ENCODE results near the gene TTLL6. TPM values are rescaled to one million over a fixed set of nuclear protein-coding genes. Genes with fewer than 3 reads are reported as not detected.
A peak's percentile ranks its signal among the peaks of the same experiment; 100 is the strongest.
"Not testable (repeated sequence)": the region's sequence is repeated elsewhere in the genome, so short reads cannot be mapped to it uniquely, and the experiment has no call there.

Gene TTLL6
- total and polyA plus RNA-seq, 9 of the 15 experiments (the other 6 are each of a cell fraction or from before 2014, with no cell fraction given) = 0.05 TPM; not detected in 8

DNA sequence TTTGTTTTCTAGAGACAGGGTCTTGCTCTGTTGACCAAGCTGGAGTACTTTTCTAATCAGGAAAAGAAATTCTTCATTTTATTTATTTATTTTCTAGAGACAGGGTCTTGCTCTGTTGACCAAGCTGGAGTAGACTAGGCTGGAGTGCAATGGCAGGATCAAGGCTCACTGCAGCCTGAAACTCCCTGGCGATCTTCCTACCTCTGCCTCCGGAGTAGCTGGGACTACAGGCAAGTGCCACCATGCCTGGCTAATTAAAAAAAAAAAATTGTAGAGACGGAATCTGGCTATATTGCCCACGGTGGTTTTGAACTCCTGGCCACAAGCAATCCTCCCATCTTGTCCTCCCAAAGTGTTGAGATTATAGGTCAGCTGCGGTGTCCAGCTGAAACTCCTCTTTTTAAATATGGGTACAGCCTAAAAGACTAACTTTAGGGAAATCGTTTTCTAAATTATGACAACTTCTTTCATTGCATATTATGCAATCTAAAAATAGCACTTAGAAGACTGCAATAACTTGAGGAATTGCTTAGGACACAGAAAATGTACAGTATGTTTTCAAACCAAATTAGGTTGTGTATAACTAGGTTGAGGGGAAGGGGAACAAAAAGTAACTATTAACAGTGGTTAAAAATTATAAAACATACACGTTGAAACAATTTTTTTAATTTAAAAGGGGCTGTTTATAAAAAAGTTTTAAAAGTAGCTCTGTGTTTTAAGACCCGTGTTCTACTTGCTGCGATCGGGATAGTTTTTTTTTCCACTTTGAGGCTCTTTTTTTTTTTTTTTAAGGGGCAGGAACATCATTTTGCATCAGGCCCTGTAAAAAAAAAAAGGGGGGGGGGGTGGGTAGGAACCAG lies 99.4 kb downstream of the TTLL6 start (continued):
- TF ChIP-seq CBX2 (IDR thresholded peaks at IDR 0.05; ENCODE audit: insufficient read depth, low read length, poor library complexity, severe bottlenecking) = peak; percentile 94
- TF ChIP-seq, protein P1, sequence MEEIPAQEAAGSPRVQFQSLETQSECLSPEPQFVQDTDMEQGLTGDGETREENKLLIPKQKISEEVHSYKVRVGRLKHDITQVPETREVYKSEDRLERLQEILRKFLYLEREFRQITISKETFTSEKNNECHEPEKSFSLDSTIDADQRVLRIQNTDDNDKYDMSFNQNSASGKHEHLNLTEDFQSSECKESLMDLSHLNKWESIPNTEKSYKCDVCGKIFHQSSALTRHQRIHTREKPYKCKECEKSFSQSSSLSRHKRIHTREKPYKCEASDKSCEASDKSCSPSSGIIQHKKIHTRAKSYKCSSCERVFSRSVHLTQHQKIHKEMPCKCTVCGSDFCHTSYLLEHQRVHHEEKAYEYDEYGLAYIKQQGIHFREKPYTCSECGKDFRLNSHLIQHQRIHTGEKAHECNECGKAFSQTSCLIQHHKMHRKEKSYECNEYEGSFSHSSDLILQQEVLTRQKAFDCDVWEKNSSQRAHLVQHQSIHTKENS (CRISPR knock-in tag; IDR thresholded peaks at IDR 0.05) = no peak
- no peak for TF ChIP-seq ZNF76 (CRISPR knock-in tag; IDR thresholded peaks at IDR 0.05; ENCODE audit: borderline replicate concordance)
- no peak for TF ChIP-seq NBN (IDR thresholded peaks at IDR 0.05; ENCODE audit: low read depth)
- no peak for TF ChIP-seq YY1 (IDR thresholded peaks at IDR 0.05; ENCODE audit: borderline replicate concordance in 1 of 3, control insufficient read depth in 1 of 3, extremely low read depth in 1 of 3, insufficient read depth in 3 of 3, insufficient read length in 1 of 3, insufficient replicate concordance in 2 of 3, low read depth in 1 of 3, low read length in 2 of 3)
- peak; percentile 12 for TF ChIP-seq ZFP36 (IDR thresholded peaks at IDR 0.05; ENCODE audit: low read depth, low read length, partially characterized antibody)
- no peak for TF ChIP-seq NUFIP1 (IDR thresholded peaks at IDR 0.05; ENCODE audit: partially characterized antibody)
- no peak for TF ChIP-seq CEBPG (CRISPR knock-in tag; IDR thresholded peaks at IDR 0.05)
- TF ChIP-seq CEBPG (tag; conservative IDR thresholded peaks at IDR 0.05 in 1 of 2, IDR thresholded peaks at IDR 0.05 in 1 of 2) = peak in 1 of 2 experiments; percentile 33; a peak in 2 of 4 replicates
- TF ChIP-seq EWSR1 (IDR thresholded peaks at IDR 0.05; ENCODE audit: borderline replicate concordance, low read depth, partially characterized antibody) = no peak
- TF ChIP-seq CEBPB (tag; IDR thresholded peaks at IDR 0.05) = peak; percentile 24; the same call in 1 of the 2 replicates
- TF ChIP-seq ZNF586 (CRISPR knock-in tag; conservative IDR thresholded peaks at IDR 0.05) = no peak

- in situ Hi-C loops (cut with MboI); BruUV-seq (replicated peaks); H4K20me1 ChIP-seq (replicated peaks; ENCODE audit: control insufficient read depth, insufficient read depth, low read length); H3K9me1 ChIP-seq (ENCODE audit: control insufficient read depth, insufficient read depth, low read length); H3K27ac ChIP-seq (ENCODE audit: extremely low read depth, low read depth, low read length); H3K4me2 ChIP-seq (ENCODE audit: insufficient read depth, low read length); H3K9ac ChIP-seq (ENCODE audit: insufficient read depth in 1 of 2, low read depth in 2 of 2, low read length in 2 of 2); H2AFZ ChIP-seq (ENCODE audit: low read depth, low read length); ATAC-seq; H3K4me3 ChIP-seq; H3K79me2 ChIP-seq (ENCODE audit: control insufficient read depth, insufficient read depth, low read length); POLR2A ChIA-PET; CTCF ChIA-PET (ENCODE audit: low intra/inter-chr PET ratio); DNase-seq (ENCODE audit: extremely low read depth in 1 of 4, low spot score in 3 of 4); H3K9me3 ChIP-seq (replicated peaks; ENCODE audit: control insufficient read depth, insufficient read depth, low read depth, low read length); FAIRE-seq; intact Hi-C loops (cut with micrococcal nuclease); H3K36me3 ChIP-seq (ENCODE audit: control insufficient read depth, insufficient read depth, low read length): not testable (repeated sequence)
- H3K4me1 ChIP-seq (replicated peaks in 1 of 2; ENCODE audit: control insufficient read depth in 2 of 2, insufficient read depth in 2 of 2, low read length in 2 of 2) = peaks cover 0 to 12% of the 10 kb centered on the region in 2 experiments; a peak in 1 of 5 replicates
- WGBS (ENCODE audit: insufficient coverage, low coverage, missing lambda C conversion rate) = 0% methylated on average over 3 of the region's 3 CpGs
- peaks cover 37 to 39% of the 10 kb centered on the region in 2 experiments for H3K27me3 ChIP-seq (ENCODE audit: control insufficient read depth in 2 of 2, insufficient read depth in 2 of 2, low read length in 2 of 2)
Observed at GRCh38 chr17:48716549-48716948, 100.5 kb downstream of the TTLL6 start.
